DLD1 (cell line): ENCODE results near the gene SETX.

Experiments used
- in situ Hi-C: cut with HindIII; loops from 2 replicates; pipeline ENCODE4 v1.10.0; 2017; ENCODE audit warnings: low sequenced_read_pairs

SETX gene

GRCh38 chr9:132228062-132228461, 126.7 kb downstream of the SETX start:
- in situ Hi-C loops: loop anchor here (25.0 kb wide), 1 partner anchor 416 kb away; no protein-coding TSS in a partner anchor

- in situ Hi-C loops: loop anchor here (25.0 kb wide), 1 partner anchor 414 kb away; no protein-coding TSS in a partner anchor
These were observed 128.0 kb downstream of the SETX start for GRCh38 chr9:132226571-132227430.

GRCh38 chr9:132224645-132225044, 130.1 kb downstream of the SETX start:
- in situ Hi-C loops: loop anchor here (25.0 kb wide), 1 partner anchor 412 kb away; no protein-coding TSS in a partner anchor

DNA sequence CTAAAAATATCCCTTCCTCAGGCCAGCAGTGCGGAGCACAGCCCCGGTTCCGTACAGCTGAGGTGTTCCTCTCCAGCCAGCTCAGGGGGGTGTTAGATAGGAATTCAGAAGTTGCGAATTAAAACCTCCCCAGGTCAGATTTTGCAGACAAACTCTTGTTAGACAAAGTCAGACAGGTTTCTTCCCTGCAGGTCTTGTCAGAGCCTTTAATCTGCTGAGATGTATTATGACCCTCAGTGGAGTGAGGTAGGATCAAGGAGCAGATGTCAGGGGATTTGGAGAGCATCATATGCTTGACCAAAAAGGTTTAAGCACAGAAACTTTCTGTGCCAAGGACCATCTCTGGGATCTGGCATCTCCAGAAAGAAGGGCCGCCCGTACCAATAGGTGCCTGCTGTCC, 132.8 kb downstream of the SETX start:
- in situ Hi-C loops: no loop called here

DNA sequence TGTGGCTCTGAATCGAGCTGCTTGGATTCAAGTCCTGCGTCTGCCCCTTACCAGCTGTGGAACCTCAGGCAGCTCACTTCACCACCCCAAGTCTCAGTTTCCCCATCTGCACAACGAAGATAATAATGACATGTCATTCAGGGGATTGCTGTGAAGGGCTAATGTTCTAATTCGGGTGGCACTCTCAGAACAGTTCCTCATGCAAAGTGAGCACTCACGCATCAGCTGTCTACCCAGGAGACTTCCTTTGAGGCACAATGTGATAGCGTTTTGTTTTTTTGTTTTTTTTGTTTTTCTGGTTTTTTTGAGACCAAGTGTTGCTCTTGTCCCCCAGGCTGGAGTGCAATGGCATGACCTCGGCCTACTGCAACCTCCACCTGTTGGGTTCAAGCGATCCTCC, 136.6 kb downstream of the SETX start:
- in situ Hi-C loops: no loop called here

GRCh38 chr9:132216861-132217619, 137.7 kb downstream of the SETX start:
- in situ Hi-C loops: no loop called here

DNA sequence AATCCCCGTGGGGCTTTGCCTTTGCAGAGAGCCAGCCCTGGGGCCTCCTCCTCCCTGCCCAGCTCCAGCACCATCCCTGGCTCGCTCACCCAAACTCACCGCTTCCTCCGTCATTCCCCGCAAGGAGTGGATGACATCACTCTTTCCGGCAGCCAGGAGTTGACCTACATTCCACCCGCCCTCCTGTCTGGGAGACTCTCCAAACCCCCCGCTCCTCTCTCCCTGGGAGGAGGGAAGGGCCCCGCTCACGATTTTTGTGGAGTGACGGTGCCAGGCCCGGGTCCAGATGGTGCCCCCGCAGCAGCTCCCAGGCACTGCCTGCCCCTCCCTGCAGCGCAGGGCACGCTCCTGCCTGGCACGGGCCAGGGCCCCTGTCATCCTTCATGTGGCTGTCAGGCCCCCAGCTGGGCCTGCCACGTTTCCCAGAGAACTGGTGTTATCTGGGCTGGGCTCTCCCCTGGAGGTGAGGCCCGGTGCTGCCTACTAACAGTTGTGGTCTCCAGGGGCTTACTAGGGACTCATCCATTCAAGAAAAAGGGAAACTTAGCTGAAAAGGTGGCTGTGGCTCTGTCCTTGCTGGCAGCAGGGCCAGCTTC, 140.7 kb downstream of the SETX start:
- in situ Hi-C loops: no loop called here

DNA sequence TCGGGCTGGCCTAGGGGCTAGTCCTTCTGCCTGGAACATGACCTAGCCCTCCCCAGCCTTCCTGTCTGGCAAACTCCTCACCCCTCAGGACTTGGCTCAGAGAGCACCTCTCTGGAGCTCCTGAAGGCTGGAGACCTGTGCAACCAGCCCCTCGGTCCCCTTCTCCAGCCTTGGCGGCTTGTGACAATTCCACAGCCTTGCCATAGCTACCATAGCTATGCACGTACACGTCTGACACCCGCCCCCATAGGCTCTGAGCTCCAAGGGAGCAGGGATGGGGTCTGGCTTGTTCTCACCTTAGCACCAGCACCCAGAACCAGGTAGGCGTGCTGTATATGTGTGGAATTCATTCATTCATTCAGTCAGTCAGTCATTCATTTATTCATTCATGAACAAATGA, 143.2 kb downstream of the SETX start:
- in situ Hi-C loops: no loop called here
